Measurements from ENCODE around the gene TMEM231.
"Not testable (repeated sequence)": the region's sequence is repeated elsewhere in the genome, so short reads cannot be mapped to it uniquely, and the experiment has no call there.

TMEM231 gene

GRCh38 chr16:75555707-75556430, at the start of gene TMEM231:
Gene TMEM231 (minus strand): TSS chr16:75556252. CDS start chr16:75556209, 43 bp downstream.
- DNase-seq: peak; percentile 98

DNA sequence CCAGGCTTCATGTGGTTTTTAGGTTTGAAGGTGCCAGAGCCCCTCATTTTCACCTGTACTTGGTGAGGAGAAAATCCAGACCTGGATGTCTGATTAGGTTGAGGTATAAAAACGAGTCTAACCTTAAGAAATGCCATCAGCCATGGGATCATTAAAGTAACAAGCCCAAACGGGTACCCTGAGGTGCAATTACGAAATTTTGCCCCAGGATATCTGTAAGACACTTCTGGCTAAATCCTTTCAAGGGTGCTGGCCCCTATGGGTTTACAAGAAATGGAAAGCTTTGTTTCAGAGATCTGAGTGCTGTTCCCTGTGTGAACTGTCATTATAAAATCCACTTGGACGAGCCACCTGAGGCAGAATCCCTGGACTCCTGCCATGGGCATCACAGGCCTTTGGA, 47.2 kb upstream of the TMEM231 start:
- DNase-seq: no peak

- DNase-seq: no peak
These were observed 43.6 kb upstream of the TMEM231 start for GRCh38 chr16:75599452-75600277.

- no peak for DNase-seq
These were observed 38.1 kb upstream of the TMEM231 start for GRCh38 chr16:75593825-75594820.

DNA sequence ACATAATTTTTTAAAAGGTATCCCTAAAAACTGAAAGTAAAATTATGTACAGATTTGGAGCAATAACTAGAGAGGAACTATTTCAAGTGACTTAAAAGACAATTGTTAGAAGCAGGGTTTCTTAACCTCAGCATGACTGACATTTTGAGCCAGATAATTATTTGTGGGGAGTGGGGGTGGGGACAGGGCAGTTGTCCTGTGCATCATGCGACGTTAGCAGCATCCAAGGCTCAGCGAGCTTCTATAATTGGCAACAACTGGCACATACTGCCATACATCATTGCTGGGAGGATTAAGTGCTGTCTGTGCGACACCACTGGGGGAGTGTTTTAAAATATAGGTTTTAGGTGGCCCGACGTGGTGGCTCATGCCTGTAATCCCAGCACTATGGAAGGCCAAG, 37.3 kb upstream of the TMEM231 start:
- no peak for DNase-seq

- DNase-seq: not testable (repeated sequence)
These were observed 35.9 kb upstream of the TMEM231 start for GRCh38 chr16:75591927-75592326.

GRCh38 chr16:75590920-75591843, 35.1 kb upstream of the TMEM231 start:
- no peak for DNase-seq

GRCh38 chr16:75589306-75589705, 33.3 kb upstream of the TMEM231 start:
- DNase-seq: no peak

DNA sequence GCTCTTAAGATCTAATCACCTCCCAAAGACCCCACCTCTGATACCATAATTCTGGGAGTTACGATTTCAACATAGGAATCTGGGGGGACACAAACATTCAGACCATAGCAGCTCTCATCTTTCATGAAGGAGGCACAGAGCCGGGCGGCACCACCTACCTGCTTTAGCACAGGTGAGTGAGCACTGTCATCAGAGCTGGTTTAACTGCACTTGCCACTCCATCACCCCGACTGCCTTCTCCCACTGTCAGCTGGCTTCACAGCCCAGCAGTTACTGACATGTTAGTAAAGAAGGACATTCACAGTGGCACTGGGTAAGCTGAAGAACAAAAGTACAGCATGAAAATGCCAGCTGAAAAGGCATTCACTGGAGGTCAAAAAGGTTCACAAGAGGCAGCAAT, 32.7 kb upstream of the TMEM231 start:
- no peak for DNase-seq

- DNase-seq: no peak
These were observed 28.1 kb upstream of the TMEM231 start for GRCh38 chr16:75584108-75584507.

DNA sequence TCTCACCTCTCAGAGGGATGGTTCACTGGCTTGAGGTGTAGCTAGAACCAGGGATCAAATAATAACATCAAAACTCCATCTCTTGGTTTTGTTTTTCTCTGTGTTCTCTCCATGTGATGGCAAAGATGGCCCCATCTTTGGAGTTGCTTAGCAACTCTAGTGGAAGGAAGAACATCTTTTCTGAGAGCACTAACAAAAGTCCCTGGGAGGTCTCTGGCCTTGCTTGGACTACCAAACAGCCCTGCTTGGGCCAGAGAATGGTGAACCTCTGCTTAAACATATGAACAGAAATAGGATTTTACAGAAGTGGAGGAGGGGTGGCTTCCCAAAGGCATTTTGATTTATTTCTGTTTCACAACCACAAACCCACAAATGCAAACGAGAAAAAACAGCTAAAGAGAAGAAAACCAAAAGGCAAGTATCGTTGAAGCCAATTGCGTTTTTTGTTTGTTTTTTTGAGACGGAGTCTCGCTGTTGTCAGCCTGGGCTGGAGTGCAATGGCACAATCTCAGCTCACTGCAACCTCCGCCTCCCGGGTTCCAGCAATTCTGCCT, 23.3 kb upstream of the TMEM231 start:
- no peak for DNase-seq

GRCh38 chr16:75578725-75579124, 22.7 kb upstream of the TMEM231 start:
- DNase-seq: no peak

GRCh38 chr16:75578212-75578611, 22.2 kb upstream of the TMEM231 start:
- no peak for DNase-seq

- no peak for DNase-seq
These were observed 20.3 kb upstream of the TMEM231 start for GRCh38 chr16:75576384-75576811.

DNA sequence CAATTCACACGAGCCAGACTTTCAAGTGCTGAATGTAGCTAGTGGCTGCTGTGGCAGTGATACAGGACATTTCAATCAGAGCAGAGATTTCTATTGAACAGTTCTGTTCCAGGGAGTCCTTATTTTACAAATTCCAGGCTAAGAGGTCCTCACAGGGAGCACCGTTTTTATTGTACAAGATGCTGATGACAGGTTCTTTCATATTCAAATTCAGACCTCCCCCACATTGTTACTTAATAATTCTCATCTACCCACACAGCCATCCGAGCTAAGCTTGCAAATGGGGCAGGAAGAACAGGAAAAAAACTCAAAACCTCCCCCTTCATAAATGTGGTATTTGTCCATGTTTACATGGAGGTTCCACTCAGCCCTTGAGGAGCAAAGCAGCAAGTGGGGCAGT, 19.9 kb upstream of the TMEM231 start:
- no peak for DNase-seq

DNA sequence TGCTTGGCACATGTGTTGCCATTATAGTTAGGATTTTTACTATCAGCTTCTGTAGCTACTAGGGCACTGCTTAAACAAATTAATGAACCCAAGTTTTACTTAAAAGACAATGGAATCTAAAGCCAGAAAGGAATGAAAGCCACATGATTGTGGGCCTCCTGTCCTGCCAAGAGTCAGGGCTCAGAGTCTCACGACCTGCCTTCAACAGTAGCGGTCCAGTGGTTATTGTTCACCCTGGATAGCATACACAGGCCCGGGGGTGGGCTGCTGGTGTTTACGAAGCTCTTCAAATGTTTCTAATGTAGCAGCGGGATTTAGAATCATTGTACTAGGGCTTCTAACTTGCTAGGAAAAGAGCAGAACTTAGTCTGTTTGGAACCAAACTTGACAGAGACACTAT, 17.9 kb upstream of the TMEM231 start:
- no peak for DNase-seq

DNA sequence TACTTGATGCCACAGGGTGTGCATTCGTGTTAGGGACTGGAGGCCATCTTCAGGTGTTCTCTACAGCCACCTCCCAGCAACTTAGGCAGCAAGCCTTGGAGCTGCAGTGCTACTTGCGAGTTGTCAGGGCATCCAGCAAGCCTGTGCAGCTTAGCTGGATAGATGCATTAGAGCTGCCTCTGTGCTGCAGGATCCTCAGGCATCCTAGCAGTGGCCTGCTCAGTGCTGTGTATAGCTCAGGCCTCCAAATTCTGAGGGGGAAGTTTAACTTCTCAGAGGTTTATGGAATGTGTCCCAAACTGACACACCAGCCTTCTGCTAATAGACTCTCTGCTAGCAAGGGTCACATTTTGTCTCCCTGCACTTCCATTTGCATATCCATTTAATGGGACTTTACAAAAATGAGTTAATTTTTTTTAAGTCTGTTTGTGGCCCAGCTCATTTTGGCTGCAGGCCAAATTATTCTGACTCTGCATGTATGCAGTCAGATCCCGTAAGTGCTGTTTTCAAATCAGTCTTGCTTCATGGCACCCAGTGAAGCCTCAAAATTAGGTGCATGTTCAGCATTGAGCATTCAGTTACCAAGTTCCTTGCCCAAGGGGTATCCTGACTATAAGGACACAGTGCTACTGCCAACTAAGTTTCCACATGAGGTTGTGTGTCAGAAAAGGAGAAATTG, 17.0 kb upstream of the TMEM231 start:
- DNase-seq: no peak

DNA sequence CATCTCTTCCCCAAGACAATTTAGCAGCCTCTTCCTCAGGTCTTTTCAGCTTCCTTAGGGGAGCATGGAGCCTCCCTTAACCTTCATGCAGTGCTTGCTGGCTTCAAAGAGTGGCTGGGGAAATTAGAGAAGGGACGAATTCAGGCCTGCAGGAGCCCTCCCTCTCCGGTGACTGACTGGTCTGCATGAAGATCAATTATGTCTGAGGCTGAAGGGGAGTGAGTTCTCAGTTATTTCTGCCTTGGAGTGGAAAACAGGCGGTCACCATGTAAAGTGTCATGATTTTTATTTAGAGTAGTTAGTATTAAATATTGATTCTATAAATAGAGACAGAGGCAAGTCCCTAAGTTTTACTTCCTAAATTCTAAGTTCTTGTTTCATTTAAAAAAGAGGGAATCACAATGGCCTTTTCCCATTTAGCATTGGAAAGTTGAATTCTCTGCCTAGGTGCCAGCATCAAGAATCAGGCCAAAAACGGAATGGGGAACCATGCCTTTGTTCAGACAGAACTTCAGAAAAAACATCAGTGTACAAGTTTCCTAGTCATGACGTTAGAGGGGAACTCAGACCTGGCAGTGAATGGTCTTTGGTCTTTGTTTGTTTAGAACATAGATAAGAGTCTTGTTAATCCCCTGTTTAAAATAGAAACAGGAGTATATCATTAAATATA, 14.5 kb upstream of the TMEM231 start:
- DNase-seq: no peak

- no peak for DNase-seq
These were observed 11.9 kb upstream of the TMEM231 start for GRCh38 chr16:75567911-75568310.

DNA sequence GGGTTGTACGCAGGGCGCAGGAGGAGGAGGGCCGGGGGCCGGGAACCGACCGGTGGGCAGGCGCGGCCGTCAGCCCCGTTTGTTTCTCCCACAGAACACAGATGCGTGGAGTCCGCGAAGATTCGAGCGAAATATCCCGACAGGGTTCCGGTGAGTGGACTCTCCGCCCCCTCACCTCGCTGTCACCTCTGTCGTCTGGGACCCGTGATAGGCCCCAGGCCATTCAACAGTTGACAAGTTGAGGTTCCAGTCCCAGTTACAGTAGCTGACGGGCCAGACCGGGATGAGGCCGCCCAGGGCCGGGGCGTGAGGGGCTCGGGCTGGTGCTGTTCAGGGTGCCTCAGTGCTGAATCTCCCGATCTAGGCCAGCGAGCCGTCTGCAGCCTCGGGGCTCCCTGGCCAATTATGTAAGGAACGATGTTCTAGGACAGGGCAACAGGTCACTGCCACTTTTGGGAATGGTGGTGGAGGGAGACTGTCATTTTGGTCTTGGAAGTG, 10.8 kb upstream of the TMEM231 start:
- DNase-seq: peak; percentile 22

All from activated naive CD4-positive, alpha-beta T cell treated with Interleukin-2 at 50 U/mL for 16 hours (primary cell).